Endothelial cell of umbilical vein (primary cell): ENCODE measurements around the gene EFCAB9. TPM values are rescaled to one million over a fixed set of nuclear protein-coding genes. Genes with fewer than 3 reads are reported as not detected.

Experiments used
- BruUV-seq: library from RNA; stranded (reverse); fragments of 400-500 nt; replicated peaks from 2 replicates; lab custom pipeline; 2021; lab: Mats Ljungman, UMichigan
- CTCF ChIA-PET: fragments of 300-600, 350-600 bp; sonication (Branson Sonifier 250); formaldehyde crosslinking; loops from one replicate; lab custom pipeline; 2021; ENCODE audit warnings: antibody characterized with exemption, inconsistent platforms; lab: Charles Lee
- POLR2A ChIA-PET: fragments of 300-600, 350-600 bp; sonication (Branson Sonifier 250); formaldehyde crosslinking; loops from one replicate; lab custom pipeline; 2021; ENCODE audit warnings: antibody characterized with exemption, inconsistent platforms; lab: Charles Lee
- DNase-seq: peaks from one replicate; pipeline ENCODE4 v3.0.0-alpha.2; 2011; ENCODE audit warnings: low read depth, low spot score
- FAIRE-seq: peaks from 2 replicates; lab custom pipeline; 2011; peaks lifted over from hg19 to GRCh38; lab: Jason Lieb, UNC
- H2AFZ ChIP-seq: 2 replicates; pipeline ENCODE4 v1.6.0; 2012; ENCODE audit warnings: low read depth, low read length, control low read depth, inconsistent platforms
- H3K27ac ChIP-seq: 2 replicates; pipeline ENCODE4 v1.5.1; 2011; ENCODE audit warnings: low read depth, mild to moderate bottlenecking, control low read depth, low read length, moderate library complexity; ENCODE audit not compliant: insufficient read depth
- H3K27me3 ChIP-seq, 2 experiments: 2 replicates each; pipeline versions ENCODE4 v1.6.0 to v1.6.1; 2011; ENCODE audit warnings: low read length in 2 of 2, mixed read lengths in 1 of 2; ENCODE audit not compliant: control insufficient read depth in 2 of 2, insufficient read depth in 2 of 2
- H3K36me3 ChIP-seq, 2 experiments: 2 replicates in 1 of 2; 3 replicates in 1 of 2; pipeline ENCODE4 v1.5.1; 2011; ENCODE audit warnings: low read length in 2 of 2, mild to moderate bottlenecking in 1 of 2, moderate library complexity in 1 of 2; ENCODE audit not compliant: control insufficient read depth in 2 of 2, insufficient read depth in 2 of 2; ENCODE audit errors: extremely low read depth in 1 of 2
- H3K4me1 ChIP-seq: 3 replicates; pipeline ENCODE4 v1.5.1; 2011; ENCODE audit warnings: mild to moderate bottlenecking, low read length; ENCODE audit not compliant: control insufficient read depth, insufficient read depth; ENCODE audit errors: extremely low read depth
- H3K4me2 ChIP-seq: 2 replicates; pipeline ENCODE4 v1.6.1; 2011; ENCODE audit warnings: low read length, control low read depth, mixed read lengths; ENCODE audit not compliant: insufficient read depth
- H3K4me3 ChIP-seq, 3 experiments: fragments of 200-600 bp in 1 of 3; sonication (generic), shearing (Covaris generic) in 1 of 3; replicated peaks in 1 of 3; 2 replicates each; pipeline ENCODE4 v1.5.1; 2011 to 2016; ENCODE audit warnings: control low read depth in 3 of 3, low read length in 3 of 3, mild to moderate bottlenecking in 2 of 3, inconsistent platforms in 1 of 3, low read depth in 1 of 3, moderate library complexity in 1 of 3; ENCODE audit not compliant: insufficient read depth in 1 of 3
- H3K79me2 ChIP-seq: 2 replicates; pipeline ENCODE4 v1.6.0; 2012; ENCODE audit warnings: low read length, inconsistent platforms; ENCODE audit not compliant: control insufficient read depth, insufficient read depth
- H3K9ac ChIP-seq: replicated peaks from 2 replicates; pipeline ENCODE3; 2011; ENCODE audit warnings: low read length, control low read depth; ENCODE audit not compliant: insufficient read depth; ENCODE audit errors: extremely low read depth
- H3K9me1 ChIP-seq: replicated peaks from 3 replicates; pipeline ENCODE4 v1.6.0; 2011; ENCODE audit warnings: mild to moderate bottlenecking, low read length; ENCODE audit not compliant: control insufficient read depth, insufficient read depth; ENCODE audit errors: extremely low read depth
- H3K9me3 ChIP-seq: replicated peaks from 2 replicates; pipeline ENCODE4 v1.5.1; 2012; ENCODE audit warnings: low read length, inconsistent platforms; ENCODE audit not compliant: control insufficient read depth, insufficient read depth
- H4K20me1 ChIP-seq: replicated peaks from 2 replicates; pipeline ENCODE3; 2011; ENCODE audit warnings: mild to moderate bottlenecking, low read length; ENCODE audit not compliant: control insufficient read depth, insufficient read depth; ENCODE audit errors: extremely low read depth
- EZH2 ChIP-seq: IDR thresholded peaks from 2 replicates; pipeline ENCODE4 v1.6.1; 2012; ENCODE audit warnings: borderline replicate concordance, low read depth, mild to moderate bottlenecking, moderate library complexity, low read length, inconsistent platforms; ENCODE audit not compliant: severe bottlenecking
- FOS ChIP-seq: IDR thresholded peaks from 2 replicates; pipeline ENCODE4 v1.6.1; 2011; ENCODE audit warnings: mild to moderate bottlenecking, low read length, moderate library complexity, borderline replicate concordance; ENCODE audit not compliant: insufficient read depth
- GATA2 ChIP-seq: IDR thresholded peaks from 2 replicates; pipeline ENCODE4 v1.7.0; 2011; ENCODE audit warnings: low read depth, mild to moderate bottlenecking, moderate library complexity, mixed read lengths, low read length; ENCODE audit not compliant: insufficient read length, insufficient read depth
- JUN ChIP-seq: IDR thresholded peaks from 2 replicates; pipeline ENCODE4 v1.6.1; 2011; ENCODE audit warnings: borderline replicate concordance, low read depth; ENCODE audit not compliant: insufficient read length, insufficient read depth
- MYC ChIP-seq: IDR thresholded peaks from one replicate; pipeline ENCODE4 v1.6.1; 2011; ENCODE audit warnings: mild to moderate bottlenecking, low read depth, low read length
- POLR2A ChIP-seq: IDR thresholded peaks from 2 replicates; pipeline ENCODE4 v1.6.1; 2012; ENCODE audit warnings: low read depth, mild to moderate bottlenecking, control low read depth, low read length
- POLR2AphosphoS5 ChIP-seq: IDR thresholded peaks from 2 replicates; pipeline ENCODE4 v1.6.1; 2012; ENCODE audit warnings: low read depth, mild to moderate bottlenecking, control low read depth, low read length, moderate library complexity; ENCODE audit not compliant: insufficient read depth
- dilution Hi-C: fragments of 300-500 bp; cut with MboI; formaldehyde crosslinking; loops from one replicate; pipeline ENCODE4 v1.15.0; 2019; ENCODE audit warnings: low sequenced_read_pairs; ENCODE audit not compliant: extremely low pct_ligation_motif_present
- intact Hi-C: fragments of 100-400 bp; cut with micrococcal nuclease; formaldehyde crosslinking; loops from one replicate; pipeline ENCODE4 v1.10.0; 2022
- polyA plus RNA-seq, 4 experiments: library from polyadenylated mRNA; depleted of rRNA in 3 of 4; stranded (reverse) in 3 of 4; unstranded in 1 of 4; fragments of >200 nt; gene quantifications; 2 replicates each; pipeline versions ENCODE4 v1.2.1 to v1.2.3, GENCODE V29; 2011 to 2012; ENCODE audit warnings: missing spikeins in 1 of 4
- total RNA-seq: library from RNA; stranded (reverse); gene quantifications from 2 replicates; pipeline ENCODE4 v1.2.3, GENCODE V29; 2021
- TF ChIP-seq, protein P1 (sequence below): IDR thresholded peaks from 2 replicates; pipeline ENCODE4 v1.6.1; 2011; ENCODE audit not compliant: insufficient read depth, insufficient read length
- TF ChIP-seq, protein P2 (sequence below), 2 donors: IDR thresholded peaks; 1 replicate in 1 of 2; 2 replicates in 1 of 2; pipeline ENCODE4 v1.5.1; 2011; ENCODE audit warnings: low read length in 2 of 2, mild to moderate bottlenecking in 2 of 2, moderate library complexity in 2 of 2, control low read depth in 1 of 2, inconsistent platforms in 1 of 2, low read depth in 1 of 2; ENCODE audit not compliant: insufficient read depth in 1 of 2; ENCODE audit errors: extremely low read depth in 1 of 2

Gene EFCAB9
- total and polyA plus RNA-seq, 2 donors (not counting 3 experiments of a cell fraction or from before 2014, with no cell fraction given), result not detected

- H3K36me3 ChIP-seq, result no peaks in the 10 kb centered on the region
- no peak overlapping the region for H3K4me2 ChIP-seq
- no peaks in the 10 kb centered on the region for H3K9me1 ChIP-seq
- intact Hi-C loops (loop anchor here (1.0 kb wide), 1 partner anchor 26 kb away; the partner anchor contains the start of gene STK10), dilution Hi-C loops (no loop called here)
- no peaks in the 10 kb centered on the region for H3K79me2 ChIP-seq
- ChIA-PET POLR2A (no interaction called here), CTCF (interaction anchor here (0.6 to 3.5 kb wide), 5 partner anchors 10 to 56 kb away, joined by 3 to 18 read pairs (median 7); partner anchors contain the start of gene STK10)
- no TSS peak for BruUV-seq
- no peak overlapping the region for H3K4me3 ChIP-seq
- no peak for DNase-seq
- FAIRE-seq, result peak; percentile 49
- no peak overlapping the region for H3K27ac ChIP-seq
- peaks cover under 1% of the 10 kb centered on the region for H3K4me1 ChIP-seq
- no peaks in the 10 kb centered on the region for H4K20me1 ChIP-seq
- H2AFZ ChIP-seq, result no peak overlapping the region
- TF ChIP-seq, protein P1, sequence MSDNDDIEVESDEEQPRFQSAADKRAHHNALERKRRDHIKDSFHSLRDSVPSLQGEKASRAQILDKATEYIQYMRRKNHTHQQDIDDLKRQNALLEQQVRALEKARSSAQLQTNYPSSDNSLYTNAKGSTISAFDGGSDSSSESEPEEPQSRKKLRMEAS, result no peak
- no peak for TF ChIP-seq JUN
- TF ChIP-seq POLR2AphosphoS5, result no peak
- TF ChIP-seq, protein P2, sequence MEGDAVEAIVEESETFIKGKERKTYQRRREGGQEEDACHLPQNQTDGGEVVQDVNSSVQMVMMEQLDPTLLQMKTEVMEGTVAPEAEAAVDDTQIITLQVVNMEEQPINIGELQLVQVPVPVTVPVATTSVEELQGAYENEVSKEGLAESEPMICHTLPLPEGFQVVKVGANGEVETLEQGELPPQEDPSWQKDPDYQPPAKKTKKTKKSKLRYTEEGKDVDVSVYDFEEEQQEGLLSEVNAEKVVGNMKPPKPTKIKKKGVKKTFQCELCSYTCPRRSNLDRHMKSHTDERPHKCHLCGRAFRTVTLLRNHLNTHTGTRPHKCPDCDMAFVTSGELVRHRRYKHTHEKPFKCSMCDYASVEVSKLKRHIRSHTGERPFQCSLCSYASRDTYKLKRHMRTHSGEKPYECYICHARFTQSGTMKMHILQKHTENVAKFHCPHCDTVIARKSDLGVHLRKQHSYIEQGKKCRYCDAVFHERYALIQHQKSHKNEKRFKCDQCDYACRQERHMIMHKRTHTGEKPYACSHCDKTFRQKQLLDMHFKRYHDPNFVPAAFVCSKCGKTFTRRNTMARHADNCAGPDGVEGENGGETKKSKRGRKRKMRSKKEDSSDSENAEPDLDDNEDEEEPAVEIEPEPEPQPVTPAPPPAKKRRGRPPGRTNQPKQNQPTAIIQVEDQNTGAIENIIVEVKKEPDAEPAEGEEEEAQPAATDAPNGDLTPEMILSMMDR (IDR thresholded peaks at IDR 0.05; ENCODE audit: extremely low read depth in 1 of 2, insufficient read depth in 1 of 2, low read depth in 1 of 2, low read length in 2 of 2), result no peak
- no peak for TF ChIP-seq MYC
- TF ChIP-seq EZH2, result no peak
- no peak for TF ChIP-seq FOS
- no peak for TF ChIP-seq POLR2A
- no peak for TF ChIP-seq GATA2
- H3K27me3 ChIP-seq, result no peaks in the 10 kb centered on the region
- no peak overlapping the region for H3K9ac ChIP-seq
- no peaks in the 10 kb centered on the region for H3K9me3 ChIP-seq
These were observed 31.5 kb upstream of the EFCAB9 start for GRCh38 chr5:172162323-172162986.
